ENCODE measurements around the gene MINPP1.

- no peak for TF ChIP-seq CTCF (IDR thresholded peaks at IDR 0.05)
- no peak for TF ChIP-seq NFIC (IDR thresholded peaks at IDR 0.05; ENCODE audit: borderline replicate concordance)
- no peak for TF ChIP-seq POLR2AphosphoS5 (IDR thresholded peaks at IDR 0.05; ENCODE audit: low read depth, low read length)
- no peak for TF ChIP-seq SMC3 (IDR thresholded peaks at IDR 0.05; ENCODE audit: low read depth, low read length)
- no peak for TF ChIP-seq EZH2phosphoT487 (IDR thresholded peaks at IDR 0.05; ENCODE audit: borderline replicate concordance, low read depth)
- no peak for TF ChIP-seq FOXM1 (IDR thresholded peaks at IDR 0.05; ENCODE audit: low read depth)
- TF ChIP-seq USF1 (IDR thresholded peaks at IDR 0.05; ENCODE audit: borderline replicate concordance, low read depth), result no peak
Measured at GRCh38 chr10:87558333-87558732, 53.6 kb downstream of the MINPP1 start.

Data from SK-N-SH (cell line).